Astrocyte (in vitro differentiated cells and primary cell): ENCODE data around the gene HNRNPC. TPM values are rescaled to one million over a fixed set of nuclear protein-coding genes. Genes with fewer than 3 reads are reported as not detected.
A peak's percentile ranks its signal among the peaks of the same experiment; 100 is the strongest.

Experiments used
- DNase-seq: peaks from one replicate; pipeline ENCODE4 v3.0.0-alpha.2; 2010; ENCODE audit warnings: low read depth
- FAIRE-seq: peaks from 2 replicates; lab custom pipeline; 2011; peaks lifted over from hg19 to GRCh38; lab: Jason Lieb, UNC
- H2AFZ ChIP-seq: 2 replicates; pipeline ENCODE4 v1.6.0; 2012; ENCODE audit warnings: low read depth, low read length, inconsistent platforms
- H3K27ac ChIP-seq: 2 replicates; pipeline ENCODE4 v1.5.1; 2011; ENCODE audit warnings: low read depth, low read length, inconsistent platforms
- H3K27me3 ChIP-seq: 2 replicates; pipeline ENCODE4 v1.6.0; 2011; ENCODE audit warnings: low read length, inconsistent platforms; ENCODE audit not compliant: insufficient read depth
- H3K36me3 ChIP-seq: 2 replicates; pipeline ENCODE4 v1.5.1; 2011; ENCODE audit warnings: low read length, inconsistent platforms; ENCODE audit not compliant: insufficient read depth
- H3K4me1 ChIP-seq: 2 replicates; pipeline ENCODE4 v1.5.1; 2011; ENCODE audit warnings: low read length, inconsistent platforms; ENCODE audit not compliant: insufficient read depth
- H3K4me2 ChIP-seq: 2 replicates; pipeline ENCODE4 v1.6.0; 2012; ENCODE audit warnings: low read length, inconsistent platforms
- H3K4me3 ChIP-seq: 2 replicates; pipeline ENCODE4 v1.5.1; 2011; ENCODE audit warnings: low read depth, mild to moderate bottlenecking, low read length, inconsistent platforms; ENCODE audit not compliant: insufficient read depth
- H3K79me2 ChIP-seq: 2 replicates; pipeline ENCODE4 v1.6.0; 2012; ENCODE audit warnings: mild to moderate bottlenecking, low read length, inconsistent platforms; ENCODE audit not compliant: insufficient read depth
- H3K9ac ChIP-seq: 2 replicates; pipeline ENCODE4 v1.6.0; 2012; ENCODE audit warnings: mild to moderate bottlenecking, low read length, inconsistent platforms
- H3K9me3 ChIP-seq: 2 replicates; pipeline ENCODE4 v1.5.1; 2012; ENCODE audit warnings: low read depth, mild to moderate bottlenecking, low read length, inconsistent platforms; ENCODE audit not compliant: insufficient read depth
- H4K20me1 ChIP-seq: 2 replicates; pipeline ENCODE4 v1.6.0; 2012; ENCODE audit warnings: low read length, inconsistent platforms; ENCODE audit not compliant: insufficient read depth
- H3K27ac Mint-ChIP-seq: one replicate; pipeline ENCODE4 v1.8.0; 2021; ENCODE audit warnings: mild to moderate bottlenecking, mixed read lengths; ENCODE audit not compliant: unreplicated experiment
- H3K27me3 Mint-ChIP-seq: one replicate; pipeline ENCODE4 v1.8.0; 2021; ENCODE audit warnings: low read depth, mixed read lengths; ENCODE audit not compliant: unreplicated experiment
- H3K36me3 Mint-ChIP-seq: one replicate; pipeline ENCODE4 v1.8.0; 2021; ENCODE audit warnings: low read depth, mixed read lengths; ENCODE audit not compliant: unreplicated experiment
- H3K4me1 Mint-ChIP-seq: one replicate; pipeline ENCODE4 v1.8.0; 2021; ENCODE audit warnings: low read depth, mixed read lengths; ENCODE audit not compliant: unreplicated experiment
- H3K4me3 Mint-ChIP-seq: one replicate; pipeline ENCODE4 v1.8.0; 2021; ENCODE audit warnings: mild to moderate bottlenecking, moderate library complexity, mixed read lengths; ENCODE audit not compliant: unreplicated experiment
- H3K9me3 Mint-ChIP-seq: one replicate; pipeline ENCODE4 v1.8.0; 2021; ENCODE audit warnings: mild to moderate bottlenecking, mixed read lengths; ENCODE audit not compliant: unreplicated experiment
- CTCF ChIP-seq: IDR thresholded peaks from 2 replicates; pipeline ENCODE4 v1.5.1; 2011; ENCODE audit warnings: low read depth, mild to moderate bottlenecking, inconsistent platforms, low read length, moderate library complexity; ENCODE audit not compliant: insufficient read depth
- EZH2 ChIP-seq: IDR thresholded peaks from 2 replicates; pipeline ENCODE4 v1.6.1; 2012; ENCODE audit warnings: mild to moderate bottlenecking, low read length, inconsistent platforms; ENCODE audit not compliant: insufficient read depth
- total RNA-seq: library from RNA; stranded (reverse); gene quantifications from 2 replicates; pipeline ENCODE4 v1.2.1, GENCODE V29; 2021

Gene HNRNPC
- total RNA-seq, 1 donor from 2014 or later: 525 TPM

DNA sequence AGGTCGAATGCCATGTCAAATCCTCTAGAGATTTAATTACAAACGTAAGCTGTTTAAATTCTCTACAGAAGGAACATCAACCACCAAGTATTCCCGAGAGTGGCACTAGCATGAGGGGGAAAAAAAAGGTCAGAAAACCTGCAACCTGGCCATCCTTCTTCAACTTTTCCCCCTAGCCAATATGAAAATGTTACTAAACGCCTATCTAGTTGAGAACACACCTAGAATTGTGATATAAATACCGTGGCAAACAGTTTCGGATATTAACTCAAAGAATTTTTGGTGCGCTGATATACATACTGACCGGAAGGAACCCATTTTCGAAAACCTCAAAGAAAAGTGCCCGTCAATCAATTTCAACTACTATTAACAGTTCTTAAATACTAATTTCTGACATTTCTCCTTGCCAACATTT, 1.8 kb downstream of the HNRNPC start:
- peaks cover 68% of the 10 kb centered on the region for H3K79me2 ChIP-seq
- no peaks in the 10 kb centered on the region for H3K27me3 Mint-ChIP-seq

GRCh38 chr14:21264025-21264801, 5.0 kb downstream of the HNRNPC start:
- no peak for TF ChIP-seq CTCF
- no peaks in the 10 kb centered on the region for H3K9me3 Mint-ChIP-seq
- peak; percentile 23 for FAIRE-seq
- Histone ChIP-seq H4K20me1 (peaks cover 94% of the 10 kb centered on the region), H3K27ac (peak overlapping the region; percentile 75), H3K4me2 (peak overlapping the region; percentile 98), H3K4me3 (peak overlapping the region; percentile 30), H3K4me1 (peaks cover 45% of the 10 kb centered on the region), H3K9me3 (no peaks in the 10 kb centered on the region), H3K9ac (peak overlapping the region; percentile 100), H2AFZ (no peak overlapping the region), H3K79me2 (peaks cover 98% of the 10 kb centered on the region), H3K27me3 (no peaks in the 10 kb centered on the region), H3K36me3 (peaks cover 51% of the 10 kb centered on the region)
- H3K27ac Mint-ChIP-seq: peak overlapping the region; percentile 88
- peak overlapping the region; percentile 100 for H3K4me3 Mint-ChIP-seq
- H3K4me1 Mint-ChIP-seq: peaks cover 38% of the 10 kb centered on the region
- H3K36me3 Mint-ChIP-seq: peaks cover 15% of the 10 kb centered on the region
- no peaks in the 10 kb centered on the region for H3K27me3 Mint-ChIP-seq
- peak; percentile 90 for DNase-seq

More for the DNA sequence above, 1.8 kb downstream of the HNRNPC start:
- Histone ChIP-seq H4K20me1 (peaks cover 67% of the 10 kb centered on the region), H3K27me3 (no peaks in the 10 kb centered on the region), H3K9ac (peak overlapping the region; percentile 100), H3K4me2 (peak overlapping the region; percentile 98), H3K27ac (peak overlapping the region; percentile 98), H3K36me3 (peaks cover 32% of the 10 kb centered on the region), H2AFZ (no peak overlapping the region), H3K4me3 (peak overlapping the region; percentile 100), H3K9me3 (no peaks in the 10 kb centered on the region), H3K4me1 (peaks cover 39% of the 10 kb centered on the region)
- peak overlapping the region; percentile 100 for H3K27ac Mint-ChIP-seq
- DNase-seq (no peak), FAIRE-seq (no peak)
- H3K9me3 Mint-ChIP-seq: no peaks in the 10 kb centered on the region
- TF ChIP-seq EZH2 (no peak), CTCF (no peak)
- peaks cover 27% of the 10 kb centered on the region for H3K4me1 Mint-ChIP-seq
- H3K4me3 Mint-ChIP-seq: peak overlapping the region; percentile 100
- peaks cover 17% of the 10 kb centered on the region for H3K36me3 Mint-ChIP-seq
